ENCODE data around the gene CD81. TPM values are rescaled to one million over a fixed set of nuclear protein-coding genes. Genes with fewer than 3 reads are reported as not detected.

Gene CD81
- total and polyA plus RNA-seq, 2 donors from 2014 or later, result 827 to 950 TPM

GRCh38 chr11:2374456-2375201 is 2.5 kb upstream of the CD81 start:
- Histone ChIP-seq H3K4me3 (ENCODE audit: low read length in 3 of 3) (no peak overlapping the region), H3K9ac (ENCODE audit: low read length in 3 of 3) (peak overlapping the region in 1 of 3 donors; percentile 53), H3K9me3 (ENCODE audit: control insufficient read depth in 2 of 3, insufficient read depth in 1 of 3, low read length in 3 of 3) (no peaks in the 10 kb centered on the region), H3K27me3 (ENCODE audit: control insufficient read depth, insufficient read depth, low read length) (no peaks in the 10 kb centered on the region), H3K4me1 (ENCODE audit: control insufficient read depth in 2 of 3, insufficient read depth in 2 of 3, low read depth in 1 of 3, low read length in 3 of 3) (peaks cover 0 to 28% (median 22%) of the 10 kb centered on the region in 3 donors), H3K36me3 (ENCODE audit: control insufficient read depth in 2 of 3, insufficient read depth in 3 of 3, low read length in 3 of 3) (no peaks in the 10 kb centered on the region), H3K27ac (ENCODE audit: low read depth in 2 of 2, low read length in 2 of 2) (peak overlapping the region; percentile 66 to 88)
- TF ChIP-seq CTCF (IDR thresholded peaks at IDR 0.05; ENCODE audit: borderline replicate concordance, extremely low read depth, insufficient read depth), result no peak
- FAIRE-seq (no peak), DNase-seq (peak in 1 of 5 donors; percentile 70)
- intact Hi-C loops (cut with DNase I), result no loop called here

GRCh38 chr11:2375341-2375853 is 1.7 kb upstream of the CD81 start:
- no peak for TF ChIP-seq CTCF (IDR thresholded peaks at IDR 0.05; ENCODE audit: borderline replicate concordance, extremely low read depth, insufficient read depth)
- no peaks in the 10 kb centered on the region for H3K36me3 ChIP-seq (ENCODE audit: control insufficient read depth in 2 of 3, insufficient read depth in 3 of 3, low read length in 3 of 3)
- peaks cover 0 to 35% (median 30%) of the 10 kb centered on the region in 3 donors for H3K4me1 ChIP-seq (ENCODE audit: control insufficient read depth in 2 of 3, insufficient read depth in 2 of 3, low read depth in 1 of 3, low read length in 3 of 3)
- peak overlapping the region; percentile 66 to 88 for H3K27ac ChIP-seq (ENCODE audit: low read depth in 2 of 2, low read length in 2 of 2)
- intact Hi-C loops (cut with DNase I), result no loop called here
- H3K4me3 ChIP-seq (ENCODE audit: low read length in 3 of 3), result no peak overlapping the region
- H3K9me3 ChIP-seq (ENCODE audit: control insufficient read depth in 2 of 3, insufficient read depth in 1 of 3, low read length in 3 of 3), result no peaks in the 10 kb centered on the region
- no peaks in the 10 kb centered on the region for H3K27me3 ChIP-seq (ENCODE audit: control insufficient read depth, insufficient read depth, low read length)
- DNase-seq (peak in 3 of 5 donors; percentile 29 to 85 (median 58)), FAIRE-seq (no peak)
- peak overlapping the region in 1 of 3 donors; percentile 53 for H3K9ac ChIP-seq (ENCODE audit: low read length in 3 of 3)

- DNase-seq (peak in 4 of 5 donors; percentile 49 to 86 (median 82)), FAIRE-seq (peak; percentile 91)
- Histone ChIP-seq H3K4me1 (ENCODE audit: control insufficient read depth in 2 of 3, insufficient read depth in 2 of 3, low read depth in 1 of 3, low read length in 3 of 3) (peaks cover 0 to 41% (median 35%) of the 10 kb centered on the region in 3 donors), H3K9me3 (ENCODE audit: control insufficient read depth in 2 of 3, insufficient read depth in 1 of 3, low read length in 3 of 3) (no peaks in the 10 kb centered on the region), H3K27ac (ENCODE audit: low read depth in 2 of 2, low read length in 2 of 2) (peak overlapping the region; percentile 66 to 88), H3K36me3 (ENCODE audit: control insufficient read depth in 2 of 3, insufficient read depth in 3 of 3, low read length in 3 of 3) (no peaks in the 10 kb centered on the region), H3K9ac (ENCODE audit: low read length in 3 of 3) (peak overlapping the region in 1 of 3 donors; percentile 17), H3K4me3 (ENCODE audit: low read length in 3 of 3) (peak overlapping the region in 2 of 3 donors; percentile 39 to 50), H3K27me3 (ENCODE audit: control insufficient read depth, insufficient read depth, low read length) (no peaks in the 10 kb centered on the region)
- no peak for TF ChIP-seq CTCF (IDR thresholded peaks at IDR 0.05; ENCODE audit: borderline replicate concordance, extremely low read depth, insufficient read depth)
- intact Hi-C loops (cut with DNase I), result no loop called here
Measured at GRCh38 chr11:2375964-2376551, 1.1 kb upstream of the CD81 start.

Measured in kidney (tissue), 14 donors.